H54 (cell line): ENCODE measurements around the gene GMDS.

Source experiments
- DNase-seq: peaks from one replicate; pipeline ENCODE4 v3.0.0; 2011; ENCODE audit warnings: low spot score, mixed read lengths; ENCODE audit not compliant: insufficient read length
- FAIRE-seq: peaks from 3 replicates; lab custom pipeline; 2011; peaks lifted over from hg19 to GRCh38; lab: Jason Lieb, UNC
- POLR2A ChIP-seq: IDR thresholded peaks from 2 replicates; pipeline ENCODE4 v1.6.1; 2011; ENCODE audit warnings: low read depth, mild to moderate bottlenecking, low read length

GMDS gene

GRCh38 chr6:1667805-1668175 is 577.6 kb downstream of the GMDS start:
- TF ChIP-seq POLR2A: no peak
- DNase-seq (no peak), FAIRE-seq (no peak)

DNA sequence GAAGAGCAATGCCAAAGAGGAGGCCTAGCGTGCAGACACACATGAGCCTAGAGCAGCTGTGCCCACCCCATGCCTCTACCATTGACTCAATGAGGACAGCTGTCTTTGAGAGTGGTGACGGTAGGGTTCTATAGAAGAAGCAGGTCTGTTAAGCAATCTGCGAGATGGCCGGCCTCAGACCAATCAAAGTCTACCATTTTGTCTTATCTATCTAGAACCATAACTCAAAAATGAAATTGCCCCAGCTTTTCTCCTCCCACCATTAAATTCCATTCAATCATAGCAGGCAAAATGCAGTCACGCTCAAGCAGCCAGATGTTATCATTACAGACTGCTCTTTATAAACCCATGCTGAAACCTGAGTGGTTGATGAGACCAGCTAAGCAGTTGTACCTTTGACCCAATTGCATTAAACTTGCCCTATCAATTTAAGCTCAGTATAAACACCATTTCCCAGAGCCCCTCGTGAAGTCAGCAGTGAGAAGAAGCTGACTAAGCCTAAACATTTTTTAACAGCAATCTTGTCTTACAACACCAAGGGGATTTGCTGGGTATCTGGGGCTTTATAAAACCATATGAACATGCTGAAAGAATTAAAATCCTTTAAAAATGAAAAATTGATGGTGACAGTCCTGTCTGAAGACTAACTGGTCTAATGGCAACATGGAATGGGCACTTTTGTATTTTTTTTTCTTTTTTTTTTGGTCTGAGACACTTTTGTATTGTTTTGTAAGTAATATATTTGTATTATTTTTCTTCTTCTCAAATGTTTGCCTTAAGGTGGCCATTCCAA is 578.2 kb downstream of the GMDS start:
- FAIRE-seq (no peak), DNase-seq (no peak)
- TF ChIP-seq POLR2A: no peak

DNA sequence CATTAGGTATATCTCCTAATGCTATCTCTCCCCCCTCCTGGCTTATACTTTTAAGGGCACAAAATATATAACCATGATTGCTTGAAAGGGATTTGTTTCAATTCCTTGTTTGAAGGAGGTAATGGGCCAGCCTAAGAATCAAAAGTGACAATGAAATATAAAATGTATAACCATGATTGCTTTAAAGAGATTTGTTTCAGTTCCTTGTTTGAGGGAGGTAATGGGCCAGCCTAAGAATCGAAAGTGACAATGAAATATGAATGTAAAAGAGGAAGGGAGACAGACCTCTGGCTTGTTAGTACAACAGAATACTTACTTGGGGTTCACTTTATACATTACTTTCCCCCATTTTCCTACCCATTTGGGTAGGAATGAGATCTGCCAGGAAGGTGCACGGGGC is 580.2 kb downstream of the GMDS start:
- FAIRE-seq (no peak), DNase-seq (no peak)
- no peak for TF ChIP-seq POLR2A

GRCh38 chr6:1664329-1664728 is 581.1 kb downstream of the GMDS start:
- DNase-seq (no peak), FAIRE-seq (no peak)
- no peak for TF ChIP-seq POLR2A

DNA sequence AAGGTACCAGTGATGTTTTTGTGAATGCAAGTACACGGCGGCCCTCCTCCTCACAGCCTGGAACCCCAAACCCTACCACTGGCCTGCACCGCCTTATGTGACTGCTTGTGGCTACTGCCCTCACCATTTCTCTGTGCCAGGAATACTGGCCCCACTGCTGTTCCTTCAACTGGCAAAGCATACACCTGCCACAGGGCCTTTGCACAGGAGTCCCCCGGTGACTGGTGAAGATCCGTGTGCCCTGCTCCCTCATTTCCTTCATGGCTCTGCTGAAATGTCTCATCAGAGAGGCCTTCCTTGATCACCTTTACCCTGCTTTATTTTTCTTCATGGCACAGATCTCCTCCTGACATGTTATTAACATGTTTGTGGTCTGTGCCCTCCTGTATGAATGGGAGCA is 581.9 kb downstream of the GMDS start:
- FAIRE-seq: no peak
- no peak for TF ChIP-seq POLR2A

GRCh38 chr6:1662534-1662933 is 582.9 kb downstream of the GMDS start:
- DNase-seq (no peak), FAIRE-seq (no peak)
- TF ChIP-seq POLR2A: no peak

More for the DNA sequence above, 581.9 kb downstream of the GMDS start:
- DNase-seq: no peak

DNA sequence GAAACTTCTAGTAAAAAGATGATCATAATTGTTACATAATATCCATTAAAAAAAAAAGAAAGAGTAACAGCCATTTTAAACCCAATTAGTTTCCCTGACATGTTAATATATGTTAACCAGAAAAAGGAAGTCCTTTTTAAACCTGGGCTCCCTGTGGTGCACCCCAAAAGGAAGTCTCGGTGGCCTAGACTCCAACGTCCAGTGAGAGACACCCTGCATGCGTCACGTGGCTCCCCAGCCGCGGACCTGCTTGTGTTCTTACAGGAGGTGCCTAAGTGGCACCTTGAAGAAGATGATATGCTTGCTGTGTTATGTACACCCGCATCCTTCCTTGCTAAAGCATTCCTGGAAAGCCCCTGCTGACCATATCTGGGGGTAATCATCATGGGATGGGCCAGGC is 585.6 kb downstream of the GMDS start:
- no peak for TF ChIP-seq POLR2A
- no peak for DNase-seq

DNA sequence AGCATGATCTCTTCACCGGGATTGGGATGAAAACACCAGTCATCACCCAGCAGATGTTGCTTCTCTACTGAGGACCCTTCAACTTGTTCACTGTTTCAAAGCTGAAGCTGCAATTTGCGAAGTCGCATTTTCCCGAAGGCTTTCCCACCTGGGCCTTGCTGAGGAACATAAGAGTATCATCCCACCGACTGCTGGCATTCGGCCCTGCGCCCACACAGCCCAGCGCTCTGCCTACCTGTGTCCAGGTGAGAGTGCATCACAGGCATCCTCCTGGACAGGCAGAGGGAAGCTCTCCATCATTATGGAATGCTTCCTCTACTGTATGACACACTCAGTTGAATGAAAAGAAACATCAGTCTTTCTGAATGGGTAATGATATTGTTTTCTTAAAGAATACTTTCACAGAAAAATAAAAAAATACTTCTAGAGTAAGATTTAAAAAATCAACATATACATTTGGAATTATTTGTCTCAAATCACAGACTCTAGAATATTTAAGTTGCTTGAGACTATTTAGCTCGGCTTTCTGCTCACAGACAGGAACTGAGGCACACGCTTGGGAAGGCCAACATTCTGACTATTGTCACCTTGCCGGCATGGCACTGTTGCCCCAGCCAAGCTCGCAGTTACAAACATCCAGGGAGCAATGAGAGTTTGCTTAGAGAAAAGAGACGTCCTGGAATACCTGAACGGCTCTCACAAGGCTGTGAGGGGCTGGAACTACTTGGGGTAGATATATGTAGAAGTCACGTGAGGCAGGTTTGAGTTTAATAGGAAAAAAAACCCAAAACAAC is 587.0 kb downstream of the GMDS start:
- FAIRE-seq: no peak
- no peak for TF ChIP-seq POLR2A
- DNase-seq: no peak

More for the DNA sequence above, 585.6 kb downstream of the GMDS start:
- FAIRE-seq: no peak

- TF ChIP-seq POLR2A: no peak
- no peak for FAIRE-seq
- no peak for DNase-seq
Measured at GRCh38 chr6:1657771-1658165, 587.6 kb downstream of the GMDS start.

GRCh38 chr6:1657116-1657770 is 588.2 kb downstream of the GMDS start:
- DNase-seq (no peak), FAIRE-seq (no peak)
- no peak for TF ChIP-seq POLR2A

GRCh38 chr6:1654054-1654453 is 591.4 kb downstream of the GMDS start:
- FAIRE-seq (no peak), DNase-seq (no peak)
- TF ChIP-seq POLR2A: no peak

DNA sequence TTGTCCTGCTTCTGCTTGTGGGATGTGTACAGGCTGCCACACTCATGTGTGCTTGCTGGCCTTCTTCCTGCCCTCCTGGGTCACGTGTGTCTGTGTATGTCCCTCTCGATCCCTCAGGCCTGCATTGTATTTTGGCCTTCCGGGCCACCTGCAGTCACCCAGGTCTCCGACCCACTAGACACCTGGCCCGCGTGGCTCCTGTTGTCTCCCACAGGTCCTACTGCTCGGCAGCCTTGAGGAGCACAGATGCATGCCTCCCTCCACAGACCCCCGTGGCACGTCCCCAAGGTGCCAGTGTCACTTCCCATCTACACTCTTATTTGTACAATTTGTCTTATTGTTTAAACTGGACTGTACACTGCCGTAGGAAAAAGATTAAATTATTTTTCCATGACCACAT is 592.6 kb downstream of the GMDS start:
- DNase-seq (no peak), FAIRE-seq (no peak)
- no peak for TF ChIP-seq POLR2A

DNA sequence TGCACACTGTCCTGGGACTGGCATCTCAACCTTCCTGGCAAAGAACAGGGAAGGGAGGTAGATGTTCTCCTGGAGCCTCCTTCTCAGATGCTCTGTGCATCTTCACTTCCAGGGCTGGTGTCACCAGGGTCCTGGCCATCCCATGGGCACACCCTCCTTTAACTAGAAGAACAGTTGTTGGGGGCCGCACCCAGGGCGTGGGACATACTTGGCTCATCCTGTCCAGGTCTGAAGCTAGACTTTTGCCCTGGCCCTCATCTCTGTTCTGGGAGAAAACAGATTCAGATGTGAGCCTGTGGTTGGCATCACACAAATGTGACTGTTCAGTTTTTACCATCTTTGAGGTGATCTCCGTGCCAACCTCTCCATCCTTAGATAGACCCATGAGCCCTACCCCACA is 594.0 kb downstream of the GMDS start:
- FAIRE-seq (no peak), DNase-seq (no peak)
- TF ChIP-seq POLR2A: no peak

GRCh38 chr6:1645466-1646185 is 599.8 kb downstream of the GMDS start:
- FAIRE-seq (no peak), DNase-seq (no peak)
- no peak for TF ChIP-seq POLR2A
